ENCODE data around the gene ZNF358. TPM values are rescaled to one million over a fixed set of nuclear protein-coding genes. Genes with fewer than 3 reads are reported as not detected.

The ZNF358 gene
- total and polyA plus RNA-seq, 2 of the 13 experiments (the other 11 are each of a cell fraction or from before 2014, with no cell fraction given), result 9.1 to 37.0 TPM

GRCh38 chr19:7483720-7484201 lies 32.1 kb upstream of the ZNF358 start (continued):
- TF ChIP-seq NFIB (CRISPR knock-in tag; IDR thresholded peaks at IDR 0.05; ENCODE audit: borderline replicate concordance), result no peak
- TF ChIP-seq SALL1 (CRISPR knock-in tag; IDR thresholded peaks at IDR 0.05), result peak; percentile 41; the same call in 1 of the 2 replicates
- 0 out of 2 replicates have a peak, but pooled peaks have one; percentile 12 for TF ChIP-seq BCL6 (CRISPR knock-in tag; IDR thresholded peaks at IDR 0.05)
- no peak for TF ChIP-seq MTA3 (CRISPR knock-in tag; IDR thresholded peaks at IDR 0.05)
- no peak for TF ChIP-seq SIX1 (CRISPR knock-in tag; IDR thresholded peaks at IDR 0.05; ENCODE audit: borderline replicate concordance)
- no peak for TF ChIP-seq ATF4 (CRISPR knock-in tag; IDR thresholded peaks at IDR 0.05)
- 0 out of 2 replicates have a peak, but pooled peaks have one; percentile 22 for TF ChIP-seq NR2C2 (CRISPR knock-in tag; IDR thresholded peaks at IDR 0.05; ENCODE audit: borderline replicate concordance)
- TF ChIP-seq SP5 (CRISPR knock-in tag; IDR thresholded peaks at IDR 0.05; ENCODE audit: borderline replicate concordance, low read depth), result peak; percentile 84
- TF ChIP-seq CEBPB (IDR thresholded peaks at IDR 0.05; ENCODE audit: borderline replicate concordance, low read depth, low read length), result peak; percentile 20; the same call in 1 of the 2 replicates
- 0 out of 2 replicates have a peak, but pooled peaks have one; percentile 21 for TF ChIP-seq RXRB (CRISPR knock-in tag; IDR thresholded peaks at IDR 0.05; ENCODE audit: borderline replicate concordance)
- 0 out of 2 replicates have a peak, but pooled peaks have one; percentile 27 for TF ChIP-seq DPF2 (CRISPR knock-in tag; IDR thresholded peaks at IDR 0.05; ENCODE audit: borderline replicate concordance, low read depth)
- TF ChIP-seq RARA (CRISPR knock-in tag; IDR thresholded peaks at IDR 0.05), result 0 out of 2 replicates have a peak, but pooled peaks have one; percentile 28
- 0 out of 2 replicates have a peak, but pooled peaks have one; percentile 31 for TF ChIP-seq ARID5B (CRISPR knock-in tag; IDR thresholded peaks at IDR 0.05)
- 0 out of 2 replicates have a peak, but pooled peaks have one; percentile 54 for TF ChIP-seq MTA1 (CRISPR knock-in tag; IDR thresholded peaks at IDR 0.05; ENCODE audit: borderline replicate concordance)
- TF ChIP-seq ZNF263 (CRISPR knock-in tag; IDR thresholded peaks at IDR 0.05), result peak; percentile 84
- TF ChIP-seq MYNN (CRISPR knock-in tag; IDR thresholded peaks at IDR 0.05; ENCODE audit: low read depth), result no peak
- TF ChIP-seq HNF4A (CRISPR knock-in tag; IDR thresholded peaks at IDR 0.05), result peak; percentile 66
- TF ChIP-seq AHDC1 (CRISPR knock-in tag; IDR thresholded peaks at IDR 0.05; ENCODE audit: borderline replicate concordance), result peak; percentile 64; the same call in 1 of the 2 replicates

Data from HepG2 (cell line).